ENCODE measurements around the gene ZNF319. TPM values are rescaled to one million over a fixed set of nuclear protein-coding genes. Genes with fewer than 3 reads are reported as not detected.

ZNF319 gene
- total and polyA plus RNA-seq, 2 of the 8 experiments (the other 6 are each of a cell fraction or from before 2014, with no cell fraction given): 3.3 to 5.5 TPM

GRCh38 chr16:58046936-58047335, 46.5 kb upstream of the ZNF319 start:
- no peaks in the 10 kb centered on the region for H3K9me3 ChIP-seq (ENCODE audit: insufficient read depth in 2 of 2, low read depth in 1 of 2, low read length in 1 of 2)
- no peak overlapping the region for H4K8ac ChIP-seq (ENCODE audit: extremely low read depth, insufficient read depth, low read length)
- no peaks in the 10 kb centered on the region for H3K79me2 ChIP-seq (ENCODE audit: control insufficient read depth in 1 of 2, insufficient read depth in 2 of 2, low read length in 2 of 2)
- no peak overlapping the region for H2BK15ac ChIP-seq (ENCODE audit: low read length)
- H2AFZ ChIP-seq (ENCODE audit: low read length): no peak overlapping the region
- H3K4me1 ChIP-seq (replicated peaks in 1 of 4; ENCODE audit: control insufficient read depth in 3 of 4, insufficient read depth in 4 of 4, low read length in 3 of 4): peaks cover 0 to 15% (median 8%) of the 10 kb centered on the region in 4 experiments; a peak in 4 of 7 replicates
- H4K91ac ChIP-seq (replicated peaks; ENCODE audit: insufficient read length, low read length): no peak overlapping the region
- FAIRE-seq: no peak
- H4K20me1 ChIP-seq (replicated peaks in 1 of 2; ENCODE audit: control insufficient read depth in 1 of 2, insufficient read depth in 2 of 2, low read length in 2 of 2): peaks cover 0 to under 1% of the 10 kb centered on the region in 2 experiments
- H3K36me3 ChIP-seq (ENCODE audit: control insufficient read depth in 2 of 4, insufficient read depth in 4 of 4, low read length in 3 of 4): peaks cover 0 to 16% (median 6%) of the 10 kb centered on the region in 4 experiments; a peak in 5 of 8 replicates
- H2BK5ac ChIP-seq (ENCODE audit: low read depth, low read length): peak overlapping the region; percentile 71; the same call in 1 of the 2 replicates
- 0 out of 2 replicates have a peak overlapping the region, but pooled peaks have one; percentile 39 for H2BK12ac ChIP-seq (ENCODE audit: low read depth, low read length)
- H3K27me3 ChIP-seq (replicated peaks in 1 of 4; ENCODE audit: control insufficient read depth in 3 of 4, extremely low read depth in 1 of 4, insufficient read depth in 3 of 4, low read length in 3 of 4): no peaks in the 10 kb centered on the region
- H3K23ac ChIP-seq (ENCODE audit: insufficient read length): no peak overlapping the region
- no peak overlapping the region for H3K27ac ChIP-seq (ENCODE audit: low read depth, low read length)
- H4K5ac ChIP-seq (ENCODE audit: insufficient read length, low read depth, low read length): no peak overlapping the region
- no peak overlapping the region for H2BK20ac ChIP-seq (ENCODE audit: low read length)
- H3K4me2 ChIP-seq (ENCODE audit: insufficient read depth in 1 of 2, low read depth in 2 of 2, low read length in 2 of 2): no peak overlapping the region; a peak in 1 of 4 replicates
- no peaks in the 10 kb centered on the region for H3K79me1 ChIP-seq (ENCODE audit: low read depth, low read length)
- H2BK120ac ChIP-seq (replicated peaks; ENCODE audit: low read depth, low read length): no peak overlapping the region
- WGBS, 2 experiments (ENCODE audit: extremely low coverage in 1 of 2, insufficient coverage in 1 of 2, insufficient read length in 1 of 2, insufficient replicate concordance in 2 of 2, low coverage in 1 of 2, low lambda C conversion rate in 2 of 2, missing lambda C conversion rate in 1 of 2): 83% methylated on average over 4 of the region's 6 CpGs; no CpG with 5 or more reads in 1 of the 2 experiments
- ChIA-PET CTCF (ENCODE audit: partially characterized antibody) (interaction anchor here (0.9 to 5.5 kb wide), 9 partner anchors 9 to 80 kb away, joined by 3 to 57 read pairs (median 11); no protein-coding TSS in a partner anchor), POLR2A (ENCODE audit: partially characterized antibody) (interaction anchor here (1.1 to 1.5 kb wide), 4 partner anchors 11 to 82 kb away, joined by 3 to 4 read pairs (median 3); partner anchors contain the start of gene CFAP20)
- H3K18ac ChIP-seq (ENCODE audit: extremely low read depth, low read length): peak overlapping the region; percentile 60; the same call in 1 of the 2 replicates
- H2AK5ac ChIP-seq (ENCODE audit: low read depth, low read length): no peak overlapping the region
- DNase-seq (ENCODE audit: low read depth in 1 of 2, low spot score in 2 of 2): no peak
- no peak overlapping the region; a peak in 1 of 7 replicates for H3K9ac ChIP-seq (replicated peaks in 1 of 4; ENCODE audit: extremely low read depth in 1 of 4, low read depth in 3 of 4, low read length in 3 of 4)
- no peak overlapping the region for H3K56ac ChIP-seq (replicated peaks; ENCODE audit: insufficient read length, low read depth, low read length)
- no peak overlapping the region for H3K4me3 ChIP-seq (ENCODE audit: extremely low read depth in 1 of 4, insufficient read depth in 2 of 4, low read depth in 3 of 4, low read length in 4 of 4)
- no peak overlapping the region for H3K4ac ChIP-seq (replicated peaks; ENCODE audit: insufficient read length, low read depth, low read length)
- H3K14ac ChIP-seq (ENCODE audit: insufficient read length): no peak overlapping the region
- H3K23me2 ChIP-seq (ENCODE audit: low read depth, low read length): no peaks in the 10 kb centered on the region
- TF ChIP-seq TAF7 (optimal IDR thresholded peaks at IDR 0.05; ENCODE audit: borderline replicate concordance, low read depth, low read length) (no peak), MAFK (IDR thresholded peaks at IDR 0.05; ENCODE audit: low read depth, low read length) (no peak), FOSL1 (IDR thresholded peaks at IDR 0.05; ENCODE audit: insufficient read depth, low read depth, low read length) (no peak), KDM4A (IDR thresholded peaks at IDR 0.05; ENCODE audit: low read depth, low read length, severe bottlenecking) (no peak), TCF12 (IDR thresholded peaks at IDR 0.05; ENCODE audit: low read depth, low read length) (no peak), POLR2A (IDR thresholded peaks at IDR 0.05; ENCODE audit: control extremely low read depth in 1 of 2, low read depth in 2 of 2, low read length in 2 of 2) (no peak), CBX5 (IDR thresholded peaks at IDR 0.05; ENCODE audit: low read depth, low read length) (no peak), RBBP5 (IDR thresholded peaks at IDR 0.05; ENCODE audit: borderline replicate concordance, low read depth, low read length) (no peak), KDM1A (IDR thresholded peaks at IDR 0.05; ENCODE audit: borderline replicate concordance, low read length) (no peak), HDAC6 (IDR thresholded peaks at IDR 0.05; ENCODE audit: low read depth, low read length) (no peak), NANOG (IDR thresholded peaks at IDR 0.05; ENCODE audit: insufficient read depth, low read depth, low read length, poor library complexity, severe bottlenecking) (no peak), TBP (IDR thresholded peaks at IDR 0.05; ENCODE audit: low read depth, low read length) (no peak)
- TF ChIP-seq, protein P1, sequence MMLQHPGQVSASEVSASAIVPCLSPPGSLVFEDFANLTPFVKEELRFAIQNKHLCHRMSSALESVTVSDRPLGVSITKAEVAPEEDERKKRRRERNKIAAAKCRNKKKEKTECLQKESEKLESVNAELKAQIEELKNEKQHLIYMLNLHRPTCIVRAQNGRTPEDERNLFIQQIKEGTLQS (IDR thresholded peaks at IDR 0.05; ENCODE audit: insufficient read depth, low read depth, low read length): no peak
